PC-3 (cell line): Measurements from ENCODE around the gene DOK3. TPM values are rescaled to one million over a fixed set of nuclear protein-coding genes. Genes with fewer than 3 reads are reported as not detected.
A peak's percentile ranks its signal among the peaks of the same experiment; 100 is the strongest.

Source experiments
- ATAC-seq: fragments of 200-7000 bp; cut with Tn5 transposase; 2 replicates; pipeline ENCODE4 v1.9.1; 2020; ENCODE audit warnings: mild to moderate bottlenecking, moderate library complexity
- BruUV-seq: library from RNA; stranded (reverse); fragments of 400-500 nt; replicated peaks from 2 replicates; lab custom pipeline; 2021; lab: Mats Ljungman, UMichigan
- CTCF ChIA-PET: fragments of 300-600 bp; sonication (Branson Sonifier 250); formaldehyde crosslinking; loops from one replicate; lab custom pipeline; 2022; ENCODE audit warnings: antibody characterized with exemption; lab: Charles Lee
- POLR2A ChIA-PET: fragments of 300-600 bp; sonication (Branson Sonifier 250); formaldehyde crosslinking; loops from one replicate; lab custom pipeline; 2022; ENCODE audit warnings: antibody characterized with exemption; ENCODE audit not compliant: unreplicated experiment; lab: Charles Lee
- DNase-seq: peaks from one replicate; pipeline ENCODE4 v3.0.0-alpha.2; 2015
- H2AFZ ChIP-seq: fragments of 300-600 bp; sonication (generic); 2 replicates; pipeline ENCODE4 v1.6.0; 2016; ENCODE audit warnings: antibody characterized with exemption, low read length
- H3F3A ChIP-seq: fragments of 300-600 bp; sonication (generic); one replicate; pipeline ENCODE4 v1.6.0; 2017; ENCODE audit warnings: antibody characterized with exemption, low read length, control low read depth, mild to moderate bottlenecking; ENCODE audit not compliant: unreplicated experiment
- H3K27ac ChIP-seq: fragments of 300-600 bp; sonication (generic); 2 replicates; pipeline ENCODE4 v1.5.1; 2016; ENCODE audit warnings: mild to moderate bottlenecking, low read length
- H3K27me3 ChIP-seq: fragments of 300-600 bp; sonication (generic); 2 replicates; pipeline ENCODE4 v1.6.1; 2016; ENCODE audit warnings: low read length, mixed read lengths
- H3K36me3 ChIP-seq: fragments of 300-600 bp; sonication (generic); 2 replicates; pipeline ENCODE4 v1.6.1; 2016; ENCODE audit warnings: low read depth, mixed run types, low read length, mixed read lengths
- H3K4me1 ChIP-seq: fragments of 300-600 bp; sonication (generic); 2 replicates; pipeline ENCODE4 v1.5.1; 2016; ENCODE audit warnings: low read length; ENCODE audit not compliant: insufficient read depth
- H3K4me2 ChIP-seq: fragments of 300-600 bp; sonication (generic); 2 replicates; pipeline ENCODE4 v1.6.0; 2016; ENCODE audit warnings: low read length
- H3K4me3 ChIP-seq: fragments of 300-600 bp; sonication (generic); 2 replicates; pipeline ENCODE4 v1.5.1; 2016; ENCODE audit warnings: mild to moderate bottlenecking, low read length, mixed read lengths
- H3K79me2 ChIP-seq: fragments of 300-600 bp; sonication (generic); 2 replicates; pipeline ENCODE4 v1.6.1; 2017; ENCODE audit warnings: low read length, mixed read lengths
- H3K9ac ChIP-seq: fragments of 300-600 bp; sonication (generic); 2 replicates; pipeline ENCODE4 v1.6.0; 2016; ENCODE audit warnings: mild to moderate bottlenecking, low read length
- H3K9me2 ChIP-seq: fragments of 300-600 bp; sonication (generic); replicated peaks from 2 replicates; pipeline ENCODE4 v1.6.1; 2016; ENCODE audit warnings: mixed run types, low read length, mixed read lengths
- H3K9me3 ChIP-seq: fragments of 300-600 bp; sonication (generic); 2 replicates; pipeline ENCODE4 v1.6.1; 2016; ENCODE audit warnings: low read length, mixed read lengths
- H4K20me1 ChIP-seq: fragments of 300-600 bp; sonication (generic); 2 replicates; pipeline ENCODE4 v1.6.1; 2016; ENCODE audit warnings: low read length, mixed read lengths
- EZH2 ChIP-seq: fragments of 300-600 bp; sonication (generic); IDR thresholded peaks from one replicate; pipeline ENCODE4 v1.6.1; 2017; ENCODE audit warnings: antibody characterized with exemption, mild to moderate bottlenecking, low read length; ENCODE audit not compliant: unreplicated experiment
- EZH2phosphoT487 ChIP-seq: fragments of 300-600 bp; sonication (generic); IDR thresholded peaks from 2 replicates; pipeline ENCODE4 v1.6.1; 2018; ENCODE audit warnings: mild to moderate bottlenecking, antibody characterized with exemption, low read length, borderline replicate concordance
- intact Hi-C: fragments of 100-400 bp; cut with micrococcal nuclease; formaldehyde crosslinking; loops from 2 replicates; pipeline ENCODE4 v1.9.0; 2023
- total RNA-seq: library from RNA; depleted of rRNA; stranded (reverse); fragments of >200 nt; gene quantifications from 2 replicates; pipeline ENCODE4 v1.2.3, GENCODE V29; 2014
- TF ChIP-seq, protein P1 (sequence below): fragments of 300-600 bp; sonication (generic); conservative IDR thresholded peaks from 2 replicates; pipeline ENCODE4 v1.5.1; 2017; ENCODE audit warnings: antibody characterized with exemption, low read depth, mild to moderate bottlenecking, low read length

The DOK3 gene
- total RNA-seq, 1 experiment from 2014 or later = 6.2 TPM

DNA sequence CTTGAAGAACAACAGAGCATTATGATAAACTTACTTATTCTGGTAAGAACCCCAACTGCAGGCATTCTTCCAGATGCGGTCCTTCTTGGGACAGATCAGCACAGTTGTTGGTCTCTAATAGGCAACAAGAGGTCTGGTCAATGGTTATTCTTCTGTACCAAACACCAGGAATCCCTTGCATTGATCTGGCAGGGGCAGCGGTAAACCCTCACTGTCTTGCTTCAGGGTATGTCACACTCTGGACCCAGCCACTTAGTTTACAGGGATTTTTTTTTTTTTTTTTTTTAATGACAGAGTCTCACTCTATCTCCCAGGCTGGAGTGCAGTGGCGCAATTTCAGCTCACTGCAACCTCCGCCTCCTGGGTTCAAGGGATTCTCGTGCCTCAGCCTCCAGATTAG lies 46.0 kb upstream of the DOK3 start:
- TF ChIP-seq EZH2 = no peak
- no peak for TF ChIP-seq EZH2phosphoT487
- TF ChIP-seq, protein P1, sequence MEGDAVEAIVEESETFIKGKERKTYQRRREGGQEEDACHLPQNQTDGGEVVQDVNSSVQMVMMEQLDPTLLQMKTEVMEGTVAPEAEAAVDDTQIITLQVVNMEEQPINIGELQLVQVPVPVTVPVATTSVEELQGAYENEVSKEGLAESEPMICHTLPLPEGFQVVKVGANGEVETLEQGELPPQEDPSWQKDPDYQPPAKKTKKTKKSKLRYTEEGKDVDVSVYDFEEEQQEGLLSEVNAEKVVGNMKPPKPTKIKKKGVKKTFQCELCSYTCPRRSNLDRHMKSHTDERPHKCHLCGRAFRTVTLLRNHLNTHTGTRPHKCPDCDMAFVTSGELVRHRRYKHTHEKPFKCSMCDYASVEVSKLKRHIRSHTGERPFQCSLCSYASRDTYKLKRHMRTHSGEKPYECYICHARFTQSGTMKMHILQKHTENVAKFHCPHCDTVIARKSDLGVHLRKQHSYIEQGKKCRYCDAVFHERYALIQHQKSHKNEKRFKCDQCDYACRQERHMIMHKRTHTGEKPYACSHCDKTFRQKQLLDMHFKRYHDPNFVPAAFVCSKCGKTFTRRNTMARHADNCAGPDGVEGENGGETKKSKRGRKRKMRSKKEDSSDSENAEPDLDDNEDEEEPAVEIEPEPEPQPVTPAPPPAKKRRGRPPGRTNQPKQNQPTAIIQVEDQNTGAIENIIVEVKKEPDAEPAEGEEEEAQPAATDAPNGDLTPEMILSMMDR = no peak
- Histone ChIP-seq H3K4me1 (peaks cover 21% of the 10 kb centered on the region), H3K27ac (no peak overlapping the region), H3K36me3 (no peaks in the 10 kb centered on the region; the same call in 1 of the 2 replicates), H3K4me3 (no peak overlapping the region), H3F3A (no peaks in the 10 kb centered on the region), H3K9ac (no peak overlapping the region), H2AFZ (no peak overlapping the region), H3K9me2 (no peaks in the 10 kb centered on the region), H3K4me2 (no peak overlapping the region), H3K79me2 (peaks cover 39% of the 10 kb centered on the region), H3K9me3 (no peaks in the 10 kb centered on the region), H4K20me1 (peaks cover 15% of the 10 kb centered on the region; the same call in 1 of the 2 replicates), H3K27me3 (no peaks in the 10 kb centered on the region)
- CTCF ChIA-PET = no interaction called here
- no peak for ATAC-seq
- no peak for DNase-seq
- BruUV-seq = no TSS peak
- POLR2A ChIA-PET = no interaction called here
- intact Hi-C loops = loop anchor here (2.0 kb wide), 1 partner anchor 37 kb away; the partner anchor contains the start of gene TMED9

DNA sequence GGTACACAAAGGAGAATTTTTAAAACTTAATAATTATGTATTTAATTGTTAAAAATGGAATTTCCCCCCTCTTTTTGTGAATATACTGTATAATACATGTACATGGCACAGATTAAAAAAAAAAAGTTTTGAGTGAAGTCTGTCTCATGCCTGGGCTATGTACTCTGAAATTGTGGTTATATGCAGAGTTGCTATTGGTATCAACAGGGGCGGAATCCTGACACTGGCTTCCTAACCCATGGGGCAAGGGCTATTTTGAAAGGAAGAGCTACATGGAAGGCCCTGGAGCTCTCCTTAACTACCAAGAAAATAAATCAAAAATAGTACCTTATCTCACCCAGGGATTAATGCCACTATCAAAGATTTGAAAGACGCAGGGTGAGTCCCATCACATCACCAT lies 45.6 kb upstream of the DOK3 start:
- no peak overlapping the region for H3K9ac ChIP-seq
- peaks cover 43% of the 10 kb centered on the region for H3K79me2 ChIP-seq
- ATAC-seq = no peak
- peak overlapping the region; percentile 88 for H3K4me2 ChIP-seq
- H3F3A ChIP-seq = no peaks in the 10 kb centered on the region
- no TSS peak for BruUV-seq
- ChIA-PET POLR2A (no interaction called here), CTCF (no interaction called here)
- H4K20me1 ChIP-seq = peaks cover 15% of the 10 kb centered on the region; the same call in 1 of the 2 replicates
- no peaks in the 10 kb centered on the region for H3K27me3 ChIP-seq
- no peaks in the 10 kb centered on the region; the same call in 1 of the 2 replicates for H3K36me3 ChIP-seq
- H3K9me2 ChIP-seq = no peaks in the 10 kb centered on the region
- no peaks in the 10 kb centered on the region for H3K9me3 ChIP-seq
- peak overlapping the region; percentile 75 for H3K4me3 ChIP-seq
- TF ChIP-seq, protein P1 = no peak
- TF ChIP-seq EZH2phosphoT487 = no peak
- no peak for DNase-seq
- intact Hi-C loops = loop anchor here (2.0 kb wide), 1 partner anchor 38 kb away; the partner anchor contains the start of gene TMED9
- peaks cover 21% of the 10 kb centered on the region for H3K4me1 ChIP-seq
- no peak overlapping the region for H3K27ac ChIP-seq
- peak overlapping the region; percentile 99 for H2AFZ ChIP-seq

DNA sequence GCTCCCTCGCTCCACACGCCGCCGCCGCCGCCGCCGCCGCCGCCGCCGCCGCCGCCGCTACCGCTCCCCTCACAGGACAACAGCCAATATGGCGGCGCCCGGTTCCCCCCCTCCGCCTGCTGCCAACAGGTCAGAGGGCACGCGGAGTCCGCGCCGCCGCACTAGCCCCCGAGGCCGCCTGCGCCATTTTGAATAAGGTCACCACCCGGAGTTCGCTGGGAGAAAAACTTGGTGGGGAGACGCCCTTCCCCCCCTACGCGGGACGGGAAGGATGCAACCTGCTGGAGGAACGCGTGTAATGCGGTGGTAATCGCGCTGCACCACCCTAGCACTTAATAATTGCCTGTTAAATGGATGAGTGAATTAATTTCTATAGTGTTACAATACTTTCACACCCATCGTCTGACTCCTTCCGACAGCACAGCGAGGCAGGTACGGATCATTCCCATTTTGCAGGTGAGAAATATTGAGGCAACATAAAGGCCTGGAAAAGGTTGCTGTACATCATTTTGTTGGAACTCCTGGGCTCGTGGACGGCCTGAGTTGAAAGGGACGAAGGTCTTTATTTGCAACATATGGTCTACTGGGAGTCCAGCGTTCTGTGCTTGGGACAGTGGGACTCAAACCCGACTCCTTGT lies 45.0 kb upstream of the DOK3 start, which contains the start of gene FAM193B:
Gene FAM193B (minus strand): TSS at position 90 of the 638 bp plus-strand sequence. CDS start 105 bp downstream, outside the sequence.
- Histone ChIP-seq H3K9ac (peak within 1 kb of the TSS; percentile 79), H3K79me2 (peaks cover 50% of the 10 kb centered on the region), H3K4me1 (peaks cover 21% of the 10 kb centered on the region), H3F3A (no peaks in the 10 kb centered on the region), H3K4me3 (peak within 1 kb of the TSS; percentile 93), H3K36me3 (no peaks in the 10 kb centered on the region; the same call in 1 of the 2 replicates), H3K9me2 (no peaks in the 10 kb centered on the region), H3K27me3 (no peaks in the 10 kb centered on the region), H4K20me1 (peaks cover 15% of the 10 kb centered on the region; the same call in 1 of the 2 replicates), H3K27ac (no peak within 1 kb of the TSS), H3K4me2 (peak within 1 kb of the TSS; percentile 93), H3K9me3 (no peaks in the 10 kb centered on the region), H2AFZ (peak within 1 kb of the TSS; percentile 99)
- ChIA-PET CTCF (no interaction called here), POLR2A (no interaction called here)
- DNase-seq (peak; percentile 91), ATAC-seq (peak; percentile 84)
- TSS peak; percentile 93 for BruUV-seq
- intact Hi-C loops = loop anchor here (2.0 to 5.0 kb wide), 2 partner anchors 37 to 38 kb away; partner anchors contain the start of genes DDX41 and TMED9
- TF ChIP-seq EZH2 (no peak), EZH2phosphoT487 (no peak)
- TF ChIP-seq, protein P1 = peak; percentile 34; the same call in 1 of the 2 replicates
